Stimulated activated CD8-positive, alpha-beta memory T cell treated with anti-CD3 and anti-CD28 coated beads, Interleukin-7, amount 100 ng/mL, for 1 hour (primary cell): ENCODE results near the gene IFT122.

Experiments
- DNase-seq, 2 donors: peaks; one replicate each; pipeline ENCODE4 v3.0.0-alpha.2; 2020; ENCODE audit warnings: low read depth in 2 of 2

The IFT122 gene

DNA sequence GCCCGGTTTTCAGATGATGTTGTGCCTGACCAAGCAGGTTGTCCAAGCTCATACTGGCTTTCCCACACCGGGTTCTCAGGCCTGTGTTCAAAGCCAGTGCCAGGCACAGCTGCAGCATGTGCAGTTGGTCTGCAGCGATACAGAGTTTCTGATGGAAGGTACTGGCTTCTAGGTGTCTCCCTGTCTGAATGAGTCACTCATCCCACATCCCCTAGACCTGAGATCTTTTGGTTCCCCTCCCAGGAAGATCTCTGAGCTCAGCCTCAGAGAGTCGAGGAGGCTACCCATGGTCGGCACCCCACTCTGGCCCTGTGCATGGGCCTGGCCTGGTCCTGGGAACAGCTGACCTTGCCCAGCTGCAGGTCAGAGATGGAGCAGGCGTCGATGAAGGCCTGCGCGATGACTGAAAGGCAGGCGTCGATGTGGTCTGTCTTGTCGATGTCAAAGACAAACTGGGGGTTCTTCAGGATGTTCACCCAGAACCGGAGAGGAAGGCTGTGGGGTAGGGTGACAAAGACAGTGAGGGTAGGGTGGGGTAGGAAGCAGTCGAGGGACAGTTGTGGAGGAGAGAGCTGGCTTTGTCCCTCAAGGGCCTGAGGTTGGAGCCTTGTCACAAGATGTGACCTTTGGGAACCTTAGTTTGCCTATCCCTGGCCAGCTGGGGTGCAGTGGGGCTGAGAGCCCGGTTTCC lies 118.2 kb downstream of the IFT122 start:
- no peak for DNase-seq

DNA sequence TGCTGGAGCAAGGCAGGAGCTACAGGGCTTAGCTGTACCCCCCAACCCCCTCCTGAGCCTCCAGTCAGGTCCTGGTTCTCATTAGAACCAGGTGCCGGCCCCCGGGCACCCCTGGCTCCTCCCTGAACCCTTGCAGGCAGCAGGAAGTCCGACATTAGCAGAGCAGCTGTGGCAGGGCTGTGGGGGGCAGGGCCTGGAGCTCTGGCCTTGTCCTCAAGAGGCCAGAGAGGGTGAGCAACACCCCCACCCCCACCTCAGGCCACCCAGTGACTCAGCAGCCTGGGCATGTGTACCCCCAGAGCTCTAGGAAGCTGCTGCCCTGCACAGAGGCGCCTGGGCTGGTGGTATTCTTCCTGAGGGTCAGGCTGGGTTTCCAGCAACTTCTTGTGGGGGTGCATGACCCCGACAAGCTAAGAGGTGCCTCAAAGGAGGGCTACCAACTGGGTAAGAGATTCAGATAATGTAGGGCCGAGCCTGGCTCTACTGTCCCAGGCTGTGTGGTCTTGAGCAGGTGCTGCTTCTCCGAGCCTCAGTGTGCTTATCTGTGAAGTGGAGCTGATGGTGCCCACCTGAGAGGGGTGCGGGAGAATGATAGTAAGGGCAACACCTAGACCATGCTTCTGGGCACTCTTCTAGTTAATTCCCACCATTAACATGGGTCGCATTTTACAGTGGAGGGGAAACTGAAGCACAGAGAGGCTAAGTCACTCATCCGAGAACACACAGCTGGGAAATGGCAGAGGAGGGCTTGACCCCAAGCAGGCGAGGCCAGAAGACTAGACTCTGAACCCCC lies 118.9 kb downstream of the IFT122 start:
- no peak for DNase-seq

DNA sequence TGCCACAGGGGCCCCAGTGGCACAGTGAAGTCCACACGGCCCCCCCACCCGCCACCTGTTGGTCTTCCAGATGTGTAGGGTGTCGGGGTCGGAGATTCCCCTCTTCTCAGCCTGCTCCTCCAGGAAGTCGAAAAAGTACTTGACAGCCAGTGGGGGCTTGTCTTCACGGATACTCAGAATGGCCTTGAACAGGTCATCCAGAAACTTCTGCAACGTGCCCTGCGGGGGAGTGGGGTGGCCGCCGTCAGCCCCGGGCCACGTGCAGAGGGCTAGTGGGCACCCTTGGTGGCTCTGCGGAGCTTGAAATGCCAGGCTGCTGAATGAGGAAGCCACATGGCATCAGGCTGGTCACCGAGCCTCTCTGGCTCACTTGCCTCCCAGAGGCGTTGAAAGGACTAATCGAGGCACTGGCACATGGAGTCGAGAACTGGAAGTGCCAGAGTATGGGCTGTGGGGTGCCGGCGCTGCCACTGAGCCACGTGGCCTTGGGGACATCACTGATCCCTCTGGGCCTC lies 119.6 kb downstream of the IFT122 start:
- no peak for DNase-seq

DNA sequence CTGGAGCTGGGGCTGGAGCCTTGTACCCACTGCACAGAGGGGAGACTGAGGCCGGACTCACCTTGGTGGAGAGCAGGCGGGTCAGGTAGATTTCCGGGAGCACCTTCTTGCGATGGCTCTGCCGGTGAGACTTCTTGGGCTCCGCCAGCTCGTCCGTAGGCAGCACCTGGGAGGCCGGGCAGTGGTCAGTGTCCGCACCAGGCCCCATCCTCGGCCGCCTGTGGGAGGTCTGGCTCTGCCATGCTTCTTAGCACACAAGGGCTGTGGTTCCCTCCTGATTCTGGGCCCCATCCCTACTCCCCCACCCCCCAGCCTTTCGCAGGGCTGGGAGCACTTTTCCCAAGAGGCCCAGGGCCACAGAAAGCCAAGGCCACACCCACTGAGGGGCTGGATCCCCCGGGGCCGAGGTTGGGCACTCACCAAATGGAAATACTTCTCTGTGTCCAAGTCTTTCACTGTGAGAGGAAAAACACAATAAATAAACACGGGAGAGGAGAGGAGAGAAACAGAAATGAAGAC lies 120.3 kb downstream of the IFT122 start:
- DNase-seq, result no peak

DNA sequence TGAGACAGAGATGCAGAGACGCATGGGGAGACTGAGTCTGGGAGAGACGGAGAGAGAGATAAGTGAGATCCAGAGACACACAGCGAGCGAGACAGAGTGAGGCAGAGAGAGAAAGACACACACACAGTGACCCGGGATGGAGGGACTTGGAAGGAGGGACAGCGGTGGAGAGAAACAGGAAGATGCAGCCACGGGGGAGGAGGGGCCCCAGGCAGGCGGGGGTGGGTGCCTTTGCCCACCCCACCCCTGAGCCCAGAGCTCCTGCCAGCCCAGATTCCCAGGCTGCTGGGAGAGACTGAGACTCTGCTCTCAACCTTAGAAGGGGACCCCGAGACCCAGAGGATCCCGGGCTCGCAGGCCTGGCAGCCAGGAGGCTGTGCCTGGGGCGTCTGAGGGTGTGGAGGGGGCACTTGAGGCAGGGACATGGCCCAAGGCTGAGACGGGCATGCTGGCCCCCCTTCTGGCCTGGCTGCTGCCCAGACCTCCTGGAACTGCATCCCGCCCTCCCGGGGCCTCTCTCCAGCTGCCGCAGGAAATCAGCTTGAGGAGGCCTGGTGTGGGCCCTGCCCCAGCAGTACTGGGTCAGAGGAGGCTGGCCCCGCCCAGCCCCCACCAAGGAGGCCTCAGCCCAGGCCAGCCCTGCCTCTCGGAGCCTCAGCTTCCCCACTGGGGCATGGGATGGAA lies 121.0 kb downstream of the IFT122 start:
- no peak for DNase-seq

DNA sequence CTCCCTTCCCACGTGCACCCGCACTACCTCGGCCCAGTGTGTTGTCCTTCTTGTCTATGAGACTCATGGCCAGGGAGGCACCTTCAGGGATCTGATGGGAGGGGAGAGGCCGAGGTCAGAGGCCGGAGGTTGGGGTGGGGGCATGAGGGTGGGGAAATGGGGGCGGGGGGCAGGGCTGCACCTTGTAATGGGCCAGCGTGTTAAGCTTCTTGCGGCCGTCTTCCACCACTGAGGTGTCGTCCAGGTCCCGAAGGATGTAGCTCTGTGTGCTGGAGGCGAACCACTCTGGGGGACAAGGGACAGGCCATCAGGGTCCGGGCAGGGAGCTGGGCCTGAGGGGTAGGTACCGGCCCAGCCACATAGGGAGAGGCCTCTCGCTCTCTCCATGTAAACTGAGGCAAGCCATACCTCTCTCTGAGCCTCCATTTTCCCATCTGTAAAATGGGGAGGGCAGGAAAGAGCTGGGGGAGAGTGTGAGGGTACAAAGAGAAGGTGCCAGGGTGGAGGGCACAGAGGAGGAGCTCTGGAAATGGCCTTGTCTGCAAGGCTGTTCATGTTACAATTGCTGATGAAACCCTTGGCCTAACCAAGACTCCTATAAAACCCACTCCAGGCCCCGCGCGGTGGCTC lies 121.7 kb downstream of the IFT122 start:
- no peak for DNase-seq

DNA sequence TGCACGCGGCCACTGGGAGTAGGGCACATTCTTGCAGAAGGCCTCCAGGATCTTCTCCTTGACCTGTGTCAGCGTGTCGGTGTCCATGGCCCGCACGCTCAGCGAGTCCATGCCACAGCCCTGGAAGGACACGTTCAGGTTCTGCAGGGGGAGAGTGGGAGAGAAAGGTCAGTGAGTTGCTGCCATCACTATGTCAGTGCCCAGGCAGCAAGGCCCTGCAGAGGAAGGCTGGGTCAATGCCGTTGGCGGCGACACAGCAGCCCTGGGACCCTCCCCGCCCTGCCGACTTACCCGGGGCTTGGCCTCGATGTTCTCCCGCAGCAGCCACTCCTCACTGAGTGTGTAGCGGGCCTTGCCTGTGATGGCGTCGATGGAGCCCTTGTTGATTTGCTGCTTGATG lies 122.8 kb downstream of the IFT122 start:
- no peak for DNase-seq

DNA sequence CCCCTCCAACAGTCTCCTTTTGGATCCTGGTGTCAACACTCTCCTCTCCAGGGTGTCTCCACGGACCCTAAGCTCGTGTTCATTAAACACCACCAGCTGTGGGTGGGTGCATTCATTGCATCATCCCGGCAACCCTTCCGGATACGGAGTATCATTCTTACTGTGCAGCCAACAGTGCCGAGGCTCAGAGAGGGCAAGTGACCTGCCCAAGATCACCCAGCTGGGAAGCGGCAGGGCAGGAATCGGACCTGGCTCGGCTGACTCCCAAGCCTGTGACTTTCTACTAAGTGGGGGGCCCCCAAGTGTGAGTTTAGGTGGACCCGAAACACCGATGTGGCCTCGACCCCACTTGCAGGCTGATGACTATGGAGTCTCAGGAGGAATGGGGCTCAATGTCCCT lies 123.3 kb downstream of the IFT122 start:
- DNase-seq, result no peak

DNA sequence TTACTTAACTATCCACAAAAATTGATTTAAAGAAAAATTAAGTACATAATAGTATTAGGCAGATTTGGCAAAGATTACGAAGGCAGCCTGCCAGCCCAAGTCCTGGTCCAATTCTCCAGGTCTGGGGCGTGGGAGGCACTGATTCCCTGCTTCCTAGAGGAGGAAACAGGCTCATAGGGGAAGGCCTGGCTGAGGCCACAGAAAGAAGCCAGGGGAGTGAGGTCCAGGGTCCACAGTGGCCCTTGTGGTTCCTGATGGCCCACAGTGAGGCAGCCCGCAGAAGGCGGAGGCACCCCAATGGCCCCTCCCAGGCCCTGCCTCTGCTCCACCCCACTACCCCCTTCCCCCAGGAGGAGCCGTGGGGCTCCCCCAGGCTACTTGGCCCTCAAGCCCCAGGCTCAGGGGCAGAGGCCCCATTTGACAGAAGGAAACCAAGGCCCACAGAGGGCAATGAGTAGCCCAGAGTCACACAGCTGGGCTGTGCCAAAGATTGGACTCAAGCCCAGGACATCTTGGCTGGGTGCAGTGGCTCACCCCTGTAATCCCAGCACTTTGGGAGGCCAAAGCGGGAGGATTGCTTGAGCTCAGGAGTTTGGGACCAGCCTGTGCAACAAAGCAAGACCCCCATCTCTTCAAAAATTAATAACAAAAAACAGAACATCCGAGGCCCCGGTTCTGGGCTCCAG lies 124.0 kb downstream of the IFT122 start:
- DNase-seq, result no peak

DNA sequence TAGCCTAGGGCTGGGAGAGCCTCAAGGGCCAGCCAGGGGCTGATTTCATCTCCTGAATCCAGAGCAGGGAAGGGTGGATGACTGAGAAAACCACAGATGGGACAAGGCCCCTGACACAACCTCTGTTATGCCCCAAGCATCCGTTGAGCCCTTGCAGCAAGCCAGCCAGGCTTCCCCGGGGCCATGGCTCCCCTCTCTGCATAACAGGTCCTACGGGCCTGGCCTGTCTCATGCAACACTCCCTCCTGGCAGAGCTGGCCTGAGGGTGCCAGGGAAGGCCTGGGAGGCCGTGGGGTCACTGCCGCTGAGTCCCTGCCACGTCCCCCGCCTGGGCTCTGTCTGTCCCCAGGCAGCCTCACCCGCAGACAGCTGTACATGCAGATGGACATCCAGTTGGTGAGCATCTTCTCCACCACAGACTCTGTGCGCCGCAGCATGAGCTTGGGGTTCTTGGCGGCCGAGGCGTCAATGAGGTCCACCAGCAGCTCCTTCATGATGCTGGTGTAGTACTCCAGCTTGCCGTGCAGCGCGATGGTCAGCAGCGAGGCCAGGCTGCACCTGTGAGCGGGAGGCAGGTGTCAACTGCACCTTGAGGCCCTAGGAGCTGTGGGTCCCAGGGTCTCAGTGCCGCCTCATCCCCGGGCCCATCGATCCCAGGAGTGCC lies 125.1 kb downstream of the IFT122 start:
- no peak for DNase-seq

DNA sequence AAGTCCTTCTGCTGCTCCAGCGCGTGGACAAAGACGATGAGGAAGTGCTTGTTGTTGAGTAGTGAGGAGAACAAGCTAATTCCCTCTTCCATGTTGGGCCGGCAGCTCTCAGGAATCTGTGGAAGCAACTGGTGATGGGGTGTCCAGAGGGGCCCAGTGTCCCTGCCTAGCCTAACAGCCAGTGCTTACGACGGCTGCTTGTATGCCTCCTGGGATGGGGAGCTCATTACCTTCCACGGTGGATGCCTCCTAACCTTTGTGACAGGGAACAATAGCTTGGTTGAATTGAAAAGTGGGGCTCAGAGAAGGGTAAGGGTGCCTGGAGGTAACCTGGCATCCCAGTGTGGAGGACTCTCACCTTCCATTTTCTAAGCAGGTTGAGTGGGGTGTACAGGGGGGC lies 125.9 kb downstream of the IFT122 start:
- DNase-seq, result no peak

DNA sequence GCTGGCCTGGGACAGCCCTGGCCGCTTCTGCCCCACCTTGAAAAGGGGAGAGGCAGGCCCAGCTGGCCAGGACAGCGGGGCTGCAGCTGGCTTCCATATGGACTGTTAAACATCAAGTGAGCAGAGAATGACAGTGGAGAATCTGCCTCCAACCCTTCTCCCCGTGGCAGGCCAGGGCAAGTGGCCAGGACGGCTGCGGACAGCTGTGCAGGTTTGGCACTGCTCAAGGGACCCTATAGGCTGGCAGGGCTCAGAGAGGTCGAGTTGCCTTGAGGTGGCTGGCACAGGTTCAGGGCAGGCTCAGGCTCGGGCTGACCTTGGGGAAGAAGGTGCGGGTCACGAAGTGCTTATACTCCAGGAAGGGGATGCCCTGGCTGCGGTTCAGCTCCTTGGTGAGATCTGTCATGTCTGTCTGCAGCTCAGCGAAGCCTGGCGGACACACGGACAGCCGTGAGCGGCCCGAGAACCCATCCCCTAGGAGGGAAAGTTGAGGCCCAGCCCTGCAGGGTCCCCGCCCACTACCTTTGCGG lies 127.2 kb downstream of the IFT122 start:
- no peak for DNase-seq

DNA sequence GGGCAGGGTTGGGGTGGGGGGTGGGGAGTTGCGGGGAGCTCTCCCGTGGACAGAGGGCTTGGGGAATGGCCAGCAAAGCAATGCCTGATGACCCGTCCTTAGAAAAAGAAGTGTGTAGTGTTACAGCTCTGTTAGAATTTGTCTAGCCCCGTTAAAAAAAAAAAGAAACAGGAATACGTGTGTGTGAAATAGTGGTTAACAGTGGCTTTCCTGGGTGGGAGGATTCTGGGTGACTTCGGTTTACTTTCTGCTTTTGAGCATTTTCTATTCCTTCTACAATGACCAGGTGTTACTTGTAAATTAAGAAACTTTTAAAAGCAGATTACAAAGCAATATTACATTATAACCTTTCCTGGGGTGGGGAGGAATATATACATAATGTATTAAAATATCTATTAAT lies 127.9 kb downstream of the IFT122 start:
- no peak for DNase-seq

DNA sequence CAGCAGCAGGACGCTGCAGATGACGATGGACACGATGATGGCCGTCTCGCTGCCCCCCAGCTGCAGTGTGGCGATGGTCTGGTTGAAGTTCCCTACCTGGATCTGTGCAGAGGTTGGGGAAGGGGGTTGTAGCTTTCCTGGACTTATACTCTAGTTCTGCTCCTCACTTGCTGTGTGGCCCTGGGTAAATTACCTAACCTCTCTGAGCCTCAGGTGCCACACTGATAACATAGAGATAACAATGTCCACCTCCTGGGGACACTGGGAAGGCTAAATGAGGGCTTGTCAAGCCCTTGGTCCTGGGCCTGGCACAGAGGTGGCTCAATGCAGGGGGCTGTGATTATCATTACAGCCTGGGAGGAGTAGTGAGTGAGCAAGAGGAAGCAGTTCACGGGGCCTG lies 129.8 kb downstream of the IFT122 start:
- no peak for DNase-seq
